Ascending aorta (tissue), 2 donors: ENCODE results near the gene TANC1. TPM values are rescaled to one million over a fixed set of nuclear protein-coding genes. Genes with fewer than 3 reads are reported as not detected.

Source experiments
- DNase-seq, 2 donors: peaks; one replicate each; pipeline ENCODE4 v3.0.0-alpha.2; 2019; ENCODE audit warnings: low spot score in 2 of 2
- H3K27ac ChIP-seq, 2 donors: fragments of 200-600 bp; sonication (generic); one replicate each; pipeline ENCODE4 v1.5.1; 2016 to 2017; ENCODE audit warnings: mild to moderate bottlenecking in 1 of 2
- H3K27me3 ChIP-seq: fragments of 200-600 bp; sonication (generic); one replicate; pipeline ENCODE4 v1.5.1; 2017
- H3K36me3 ChIP-seq, 2 donors: fragments of 200-600 bp; sonication (generic); one replicate each; pipeline ENCODE4 v1.5.1; 2016
- H3K4me1 ChIP-seq, 2 donors: fragments of 200-600 bp; sonication (generic); one replicate each; pipeline ENCODE4 v1.5.1; 2016 to 2017; ENCODE audit warnings: mild to moderate bottlenecking in 1 of 2
- H3K4me3 ChIP-seq, 2 donors: fragments of 200-600 bp; sonication (generic); one replicate each; pipeline ENCODE4 v1.5.1; 2016 to 2017; ENCODE audit warnings: mild to moderate bottlenecking in 1 of 2
- H3K9me3 ChIP-seq, 2 donors: fragments of 200-600 bp; sonication (generic); one replicate each; pipeline ENCODE4 v1.5.1; 2016
- CTCF ChIP-seq, 3 experiments: fragments of 200-600 bp in 2 of 3; fragments of 450-650 bp in 1 of 3; sonication (generic) in 2 of 3; IDR thresholded peaks; one replicate each; pipeline ENCODE4 v1.5.1; 2016 to 2019; ENCODE audit warnings: antibody characterized with exemption in 3 of 3, mild to moderate bottlenecking in 1 of 3, moderate library complexity in 1 of 3
- intact Hi-C: fragments of 100-400 bp; cut with DNase I; formaldehyde crosslinking; loops from one replicate; pipeline ENCODE4 v1.15.1; 2023
- total RNA-seq: library from RNA; depleted of rRNA; stranded (reverse); fragments of >200 nt; gene quantifications from one replicate; pipeline ENCODE4 v1.1.0, GENCODE V29; 2016

TANC1 gene
- total RNA-seq, 1 donor from 2014 or later, result 45.4 TPM

- Histone ChIP-seq H3K27ac (no peak overlapping the region), H3K4me1 (peaks cover 0 to 22% of the 10 kb centered on the region in 2 donors)
- no peak for TF ChIP-seq CTCF (IDR thresholded peaks at IDR 0.05)
Measured at GRCh38 chr2:159129824-159130223, 161.4 kb downstream of the TANC1 start.

GRCh38 chr2:159130302-159130701 lies 161.9 kb downstream of the TANC1 start:
- Histone ChIP-seq H3K4me3 (no peak overlapping the region), H3K9me3 (no peaks in the 10 kb centered on the region), H3K36me3 (no peaks in the 10 kb centered on the region), H3K4me1 (peaks cover 0 to 27% of the 10 kb centered on the region in 2 donors), H3K27me3 (no peaks in the 10 kb centered on the region), H3K27ac (no peak overlapping the region)
- DNase-seq, result no peak
- intact Hi-C loops, result loop anchor here (5.0 kb wide), 1 partner anchor 157 kb away; the partner anchor contains the start of gene WDSUB1
- no peak for TF ChIP-seq CTCF (IDR thresholded peaks at IDR 0.05)

More at GRCh38 chr2:159129824-159130223, 161.4 kb downstream of the TANC1 start:
- H3K9me3 ChIP-seq, result no peaks in the 10 kb centered on the region
- no peaks in the 10 kb centered on the region for H3K36me3 ChIP-seq
- H3K27me3 ChIP-seq, result no peaks in the 10 kb centered on the region
- intact Hi-C loops, result loop anchor here (5.0 kb wide), 1 partner anchor 157 kb away; the partner anchor contains the start of gene WDSUB1
- H3K4me3 ChIP-seq, result no peak overlapping the region
- no peak for DNase-seq

GRCh38 chr2:159131267-159131913 lies 162.9 kb downstream of the TANC1 start:
- Histone ChIP-seq H3K27ac (peak overlapping the region in 1 of 2 donors; percentile 19), H3K4me1 (peaks cover 0 to 36% of the 10 kb centered on the region in 2 donors)
- no peak for TF ChIP-seq CTCF (IDR thresholded peaks at IDR 0.05)

GRCh38 chr2:159131914-159132281 lies 163.5 kb downstream of the TANC1 start:
- TF ChIP-seq CTCF (IDR thresholded peaks at IDR 0.05), result no peak
- H3K4me3 ChIP-seq, result no peak overlapping the region
- no peaks in the 10 kb centered on the region for H3K27me3 ChIP-seq
- H3K4me1 ChIP-seq, result peaks cover 0 to 36% of the 10 kb centered on the region in 2 donors
- no peaks in the 10 kb centered on the region for H3K9me3 ChIP-seq
- intact Hi-C loops, result loop anchor here (5.0 kb wide), 1 partner anchor 155 kb away; the partner anchor contains the start of gene WDSUB1
- no peak for DNase-seq
- peak overlapping the region; percentile 44 to 70 for H3K27ac ChIP-seq
- no peaks in the 10 kb centered on the region for H3K36me3 ChIP-seq

More at GRCh38 chr2:159131267-159131913, 162.9 kb downstream of the TANC1 start:
- no peak for DNase-seq
- H3K9me3 ChIP-seq, result no peaks in the 10 kb centered on the region
- no peak overlapping the region for H3K4me3 ChIP-seq
- no peaks in the 10 kb centered on the region for H3K36me3 ChIP-seq
- H3K27me3 ChIP-seq, result no peaks in the 10 kb centered on the region
- intact Hi-C loops, result loop anchor here (5.0 kb wide), 1 partner anchor 156 kb away; the partner anchor contains the start of gene WDSUB1

GRCh38 chr2:159133797-159134196 lies 165.4 kb downstream of the TANC1 start:
- Histone ChIP-seq H3K36me3 (no peaks in the 10 kb centered on the region), H3K9me3 (no peaks in the 10 kb centered on the region), H3K4me3 (no peak overlapping the region), H3K27ac (peak overlapping the region; percentile 44 to 70), H3K27me3 (no peaks in the 10 kb centered on the region), H3K4me1 (peaks cover 0 to 52% of the 10 kb centered on the region in 2 donors)
- no peak for DNase-seq
- TF ChIP-seq CTCF (IDR thresholded peaks at IDR 0.05), result peak in 2 of 3 experiments; percentile 24 to 41
- intact Hi-C loops, result loop anchor here (5.0 kb wide), 1 partner anchor 154 kb away; the partner anchor contains the start of gene WDSUB1
